Loucy (cell line): ENCODE measurements around the gene CFAP90.

Experiments
- EZH2phosphoT487 ChIP-seq: fragments of 200-600 bp; IDR thresholded peaks from 2 replicates; pipeline ENCODE4 v1.6.1; 2018; ENCODE audit warnings: antibody characterized with exemption, mild to moderate bottlenecking, moderate library complexity, borderline replicate concordance
- TF ChIP-seq, protein P1 (sequence below): fragments of 200-600 bp; sonication (generic); conservative IDR thresholded peaks from 2 replicates; pipeline ENCODE4 v1.5.1; 2014; ENCODE audit warnings: mild to moderate bottlenecking, antibody characterized with exemption, low read length

- TF ChIP-seq, protein P1, sequence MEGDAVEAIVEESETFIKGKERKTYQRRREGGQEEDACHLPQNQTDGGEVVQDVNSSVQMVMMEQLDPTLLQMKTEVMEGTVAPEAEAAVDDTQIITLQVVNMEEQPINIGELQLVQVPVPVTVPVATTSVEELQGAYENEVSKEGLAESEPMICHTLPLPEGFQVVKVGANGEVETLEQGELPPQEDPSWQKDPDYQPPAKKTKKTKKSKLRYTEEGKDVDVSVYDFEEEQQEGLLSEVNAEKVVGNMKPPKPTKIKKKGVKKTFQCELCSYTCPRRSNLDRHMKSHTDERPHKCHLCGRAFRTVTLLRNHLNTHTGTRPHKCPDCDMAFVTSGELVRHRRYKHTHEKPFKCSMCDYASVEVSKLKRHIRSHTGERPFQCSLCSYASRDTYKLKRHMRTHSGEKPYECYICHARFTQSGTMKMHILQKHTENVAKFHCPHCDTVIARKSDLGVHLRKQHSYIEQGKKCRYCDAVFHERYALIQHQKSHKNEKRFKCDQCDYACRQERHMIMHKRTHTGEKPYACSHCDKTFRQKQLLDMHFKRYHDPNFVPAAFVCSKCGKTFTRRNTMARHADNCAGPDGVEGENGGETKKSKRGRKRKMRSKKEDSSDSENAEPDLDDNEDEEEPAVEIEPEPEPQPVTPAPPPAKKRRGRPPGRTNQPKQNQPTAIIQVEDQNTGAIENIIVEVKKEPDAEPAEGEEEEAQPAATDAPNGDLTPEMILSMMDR: no peak
- no peak for TF ChIP-seq EZH2phosphoT487
These were observed 47.0 kb downstream of the CFAP90 start for GRCh38 chr5:7803937-7804336.
